K562 (cell line): ENCODE results near the gene XPC. TPM values are rescaled to one million over a fixed set of nuclear protein-coding genes. Genes with fewer than 3 reads are reported as not detected.

Experiments
- ADNP ChIP-seq: fragments of 200-800 bp; sonication (Bioruptor generic); IDR thresholded peaks from 2 replicates; pipeline ENCODE4 v1.6.1; 2016; ENCODE audit warnings: missing genetic modification characterization, missing compliant biosample characterization
- ATF4 ChIP-seq: fragments of 450-650 bp; formaldehyde crosslinking; IDR thresholded peaks from 2 replicates; pipeline ENCODE4 v1.4.0; 2022; ENCODE audit warnings: mild to moderate bottlenecking, moderate library complexity
- CCAR2 ChIP-seq: fragments of 200-400 bp; formaldehyde crosslinking; IDR thresholded peaks from 2 replicates; pipeline ENCODE4 v1.6.1; 2017; ENCODE audit warnings: mild to moderate bottlenecking, low read depth, low read length
- DMBX1 ChIP-seq: fragments of 250-450 bp; sonication (Bioruptor Pico); IDR thresholded peaks from 2 replicates; pipeline ENCODE4 v1.8.0; 2022; ENCODE audit warnings: inconsistent platforms, mild to moderate bottlenecking, moderate library complexity, borderline replicate concordance
- E2F4 ChIP-seq: sonication (generic); formaldehyde crosslinking; IDR thresholded peaks from 2 replicates; pipeline ENCODE4 v1.8.0; 2022; ENCODE audit warnings: mild to moderate bottlenecking, low read depth, missing genetic modification reagents
- ESRRA ChIP-seq: fragments of 450-650 bp; IDR thresholded peaks from 2 replicates; pipeline ENCODE4 v1.6.1; 2014; ENCODE audit warnings: low read depth, mild to moderate bottlenecking, moderate library complexity, borderline replicate concordance
- ETV1 ChIP-seq: fragments of 450-650 bp; conservative IDR thresholded peaks from 2 replicates; pipeline ENCODE4 v1.6.1; 2016; ENCODE audit warnings: missing genetic modification characterization, control low read depth, low read depth, missing compliant biosample characterization
- HMBOX1 ChIP-seq: sonication (generic); IDR thresholded peaks from 2 replicates; pipeline ENCODE4 v1.6.1; 2016
- NFATC3 ChIP-seq: fragments of 450-650 bp; IDR thresholded peaks from 2 replicates; pipeline ENCODE4 v1.6.1; 2017; ENCODE audit warnings: mild to moderate bottlenecking
- NFE2L1 ChIP-seq: fragments of 450-650 bp; IDR thresholded peaks from 2 replicates; pipeline ENCODE4 v1.6.1; 2016; ENCODE audit warnings: missing genetic modification characterization, low read depth, mild to moderate bottlenecking, missing compliant biosample characterization, moderate library complexity, borderline replicate concordance
- POLR2G ChIP-seq: fragments of 200-400 bp; formaldehyde crosslinking; IDR thresholded peaks from 2 replicates; pipeline ENCODE4 v1.6.1; 2017; ENCODE audit warnings: low read depth, mild to moderate bottlenecking, antibody characterized with exemption, low read length, moderate library complexity
- RFX1 ChIP-seq: fragments of 450-650 bp; IDR thresholded peaks from 2 replicates; pipeline ENCODE4 v1.6.1; 2016; ENCODE audit warnings: mild to moderate bottlenecking, moderate library complexity
- SIN3B ChIP-seq: fragments of 450-650 bp; IDR thresholded peaks from 2 replicates; pipeline ENCODE4 v1.6.1; 2017; ENCODE audit warnings: low read depth, mild to moderate bottlenecking, moderate library complexity
- SP2 ChIP-seq: IDR thresholded peaks from 2 replicates; pipeline ENCODE4 v1.6.1; 2011; ENCODE audit warnings: mild to moderate bottlenecking, low read depth, low read length, moderate library complexity; ENCODE audit not compliant: poor library complexity, severe bottlenecking; ENCODE audit errors: extremely low read depth
- TGIF2 ChIP-seq: sonication (generic); formaldehyde crosslinking; IDR thresholded peaks from 2 replicates; pipeline ENCODE4 v1.8.1; 2022; ENCODE audit warnings: mild to moderate bottlenecking, missing genetic modification reagents, moderate library complexity
- TSHZ1 ChIP-seq: fragments of 250-450 bp; sonication (Bioruptor Pico); IDR thresholded peaks from 2 replicates; pipeline ENCODE4 v1.4.0; 2020; ENCODE audit warnings: mild to moderate bottlenecking, moderate library complexity
- ZBTB33 ChIP-seq: sonication (generic); formaldehyde crosslinking; IDR thresholded peaks from 2 replicates; pipeline ENCODE4 v1.8.1; 2023; ENCODE audit warnings: mild to moderate bottlenecking, missing genetic modification reagents
- ZNF445 ChIP-seq: fragments of 250-450 bp; sonication (Bioruptor Pico); IDR thresholded peaks from 2 replicates; pipeline ENCODE4 v1.4.0; 2020; ENCODE audit warnings: low read depth, mild to moderate bottlenecking, moderate library complexity
- ZNF696 ChIP-seq: fragments of 250-450 bp; sonication (Bioruptor Pico); conservative IDR thresholded peaks from 2 replicates; pipeline ENCODE4 v1.4.0; 2020; ENCODE audit warnings: mild to moderate bottlenecking, moderate library complexity
- polyA plus RNA-seq, 8 experiments: library from polyadenylated mRNA; depleted of rRNA in 4 of 8; stranded (reverse) in 5 of 8; unstranded in 3 of 8; fragments of >200 nt; fragmentation: Nextera tagmentation in 2 of 8; fragmentation: Illumina TruSeq in 1 of 8; extraction: Ambion mirVana in 2 of 8; extraction: Trizol in 1 of 8; gene quantifications; 2 replicates each; pipeline versions ENCODE4 v1.2.1 to v1.2.3, GENCODE V29; 2011 to 2014; ENCODE audit warnings: inconsistent platforms in 1 of 8, missing spikeins in 1 of 8
- total RNA-seq, 7 experiments: library from RNA; depleted of rRNA in 6 of 7; stranded (reverse); fragments of >200 nt in 6 of 7; fragmentation: Illumina TruSeq in 2 of 7; extraction: Trizol in 2 of 7; gene quantifications; 2 replicates each; pipeline versions ENCODE4 v1.2.1 to v1.2.3, GENCODE V29; 2011 to 2021; ENCODE audit warnings: low replicate concordance in 1 of 7

Gene XPC
- total and polyA plus RNA-seq, 9 of the 15 experiments (the other 6 are each of a cell fraction or from before 2014, with no cell fraction given), result 3.8 to 54.7 (median 41.3) TPM

- TF ChIP-seq TSHZ1 (CRISPR knock-in tag) (peak; percentile 62; the same call in 1 of the 2 replicates), SP2 (no peak), NFATC3 (no peak; the same call in 1 of the 2 replicates), SIN3B (no peak), ZNF445 (CRISPR knock-in tag) (no peak), ZNF696 (CRISPR knock-in tag) (no peak), ESRRA (peak; percentile 83), POLR2G (no peak), E2F4 (CRISPR knock-in tag) (no peak), ATF4 (CRISPR knock-in tag) (peak; percentile 50; the same call in 1 of the 2 replicates), NFE2L1 (tag) (no peak), TGIF2 (CRISPR knock-in tag) (no peak), ETV1 (tag) (no peak), HMBOX1 (no peak; the same call in 1 of the 2 replicates), DMBX1 (CRISPR knock-in tag) (peak; percentile 90), CCAR2 (no peak), ADNP (tag) (0 out of 2 replicates have a peak, but pooled peaks have one; percentile 4), ZBTB33 (CRISPR knock-in tag) (no peak), RFX1 (no peak)
Observed at GRCh38 chr3:14204515-14205284, 26.3 kb upstream of the XPC start (continued).
